Epithelial cell of esophagus (primary cell): ENCODE data around the gene SLC8A1.

ENCODE experiments used
- DNase-seq: peaks from one replicate; pipeline ENCODE4 v3.0.0; 2010; ENCODE audit warnings: low read depth
- H3K4me3 ChIP-seq: 2 replicates; pipeline ENCODE4 v1.5.1; 2011; ENCODE audit warnings: mild to moderate bottlenecking, low read length, control low read depth
- TF ChIP-seq, protein P1 (sequence below): IDR thresholded peaks from 2 replicates; pipeline ENCODE4 v1.5.1; 2011; ENCODE audit warnings: low read depth, mild to moderate bottlenecking, low read length, control low read depth, inconsistent platforms; ENCODE audit not compliant: insufficient read depth; ENCODE audit errors: missing control alignments

SLC8A1 gene

DNA sequence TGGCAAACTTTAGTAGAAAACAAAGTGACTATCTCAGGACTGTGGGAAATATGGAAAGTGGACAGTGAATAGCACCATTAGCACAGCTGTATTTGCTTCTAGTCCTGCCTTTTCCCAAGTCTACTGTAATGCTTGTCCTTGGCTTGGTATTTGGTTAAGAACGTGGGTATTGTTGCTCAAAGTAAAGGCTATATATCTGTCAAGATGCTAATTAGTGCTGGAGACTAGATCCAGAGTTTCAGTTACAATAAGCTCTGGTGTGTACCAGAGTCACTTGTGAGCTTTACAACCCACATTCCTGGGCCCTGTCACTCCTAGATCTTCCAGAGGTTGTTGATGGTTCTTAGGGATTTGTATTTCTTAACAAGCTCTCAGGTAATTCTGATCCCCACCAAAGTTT is 313.6 kb downstream of the SLC8A1 start:
- TF ChIP-seq, protein P1, sequence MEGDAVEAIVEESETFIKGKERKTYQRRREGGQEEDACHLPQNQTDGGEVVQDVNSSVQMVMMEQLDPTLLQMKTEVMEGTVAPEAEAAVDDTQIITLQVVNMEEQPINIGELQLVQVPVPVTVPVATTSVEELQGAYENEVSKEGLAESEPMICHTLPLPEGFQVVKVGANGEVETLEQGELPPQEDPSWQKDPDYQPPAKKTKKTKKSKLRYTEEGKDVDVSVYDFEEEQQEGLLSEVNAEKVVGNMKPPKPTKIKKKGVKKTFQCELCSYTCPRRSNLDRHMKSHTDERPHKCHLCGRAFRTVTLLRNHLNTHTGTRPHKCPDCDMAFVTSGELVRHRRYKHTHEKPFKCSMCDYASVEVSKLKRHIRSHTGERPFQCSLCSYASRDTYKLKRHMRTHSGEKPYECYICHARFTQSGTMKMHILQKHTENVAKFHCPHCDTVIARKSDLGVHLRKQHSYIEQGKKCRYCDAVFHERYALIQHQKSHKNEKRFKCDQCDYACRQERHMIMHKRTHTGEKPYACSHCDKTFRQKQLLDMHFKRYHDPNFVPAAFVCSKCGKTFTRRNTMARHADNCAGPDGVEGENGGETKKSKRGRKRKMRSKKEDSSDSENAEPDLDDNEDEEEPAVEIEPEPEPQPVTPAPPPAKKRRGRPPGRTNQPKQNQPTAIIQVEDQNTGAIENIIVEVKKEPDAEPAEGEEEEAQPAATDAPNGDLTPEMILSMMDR: no peak
- no peak for DNase-seq
- no peak overlapping the region for H3K4me3 ChIP-seq

DNA sequence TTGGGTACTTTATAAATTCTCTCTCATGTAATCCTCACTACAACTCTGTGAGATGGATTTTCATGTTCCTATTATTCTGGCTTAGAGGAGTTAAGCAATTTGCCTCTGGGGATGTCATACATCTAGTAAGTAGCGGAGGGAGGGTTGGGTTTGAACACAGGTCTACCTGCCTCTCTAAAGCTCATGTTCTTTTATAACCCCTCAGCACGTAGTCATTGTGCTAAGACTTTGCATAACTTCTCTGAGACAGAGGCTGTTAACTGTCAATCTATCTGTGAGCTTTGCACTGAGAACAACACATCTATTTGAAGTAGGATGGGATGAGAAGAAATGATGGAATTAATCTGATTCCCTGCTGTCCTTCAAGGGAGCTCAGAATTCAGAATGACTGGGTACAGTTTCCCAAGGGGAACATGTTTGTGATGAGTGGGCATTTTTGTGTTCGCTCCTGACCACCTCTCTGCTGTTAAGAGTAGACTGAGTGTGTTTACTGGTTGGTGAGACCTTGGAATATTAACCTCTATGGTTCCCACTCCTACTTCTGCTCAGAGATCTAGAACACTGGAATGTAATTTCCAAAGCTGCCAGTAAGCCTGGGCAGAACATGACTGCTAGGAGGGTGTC is 320.7 kb downstream of the SLC8A1 start:
- no peak for DNase-seq
- no peak overlapping the region for H3K4me3 ChIP-seq
- TF ChIP-seq, protein P1: no peak

DNA sequence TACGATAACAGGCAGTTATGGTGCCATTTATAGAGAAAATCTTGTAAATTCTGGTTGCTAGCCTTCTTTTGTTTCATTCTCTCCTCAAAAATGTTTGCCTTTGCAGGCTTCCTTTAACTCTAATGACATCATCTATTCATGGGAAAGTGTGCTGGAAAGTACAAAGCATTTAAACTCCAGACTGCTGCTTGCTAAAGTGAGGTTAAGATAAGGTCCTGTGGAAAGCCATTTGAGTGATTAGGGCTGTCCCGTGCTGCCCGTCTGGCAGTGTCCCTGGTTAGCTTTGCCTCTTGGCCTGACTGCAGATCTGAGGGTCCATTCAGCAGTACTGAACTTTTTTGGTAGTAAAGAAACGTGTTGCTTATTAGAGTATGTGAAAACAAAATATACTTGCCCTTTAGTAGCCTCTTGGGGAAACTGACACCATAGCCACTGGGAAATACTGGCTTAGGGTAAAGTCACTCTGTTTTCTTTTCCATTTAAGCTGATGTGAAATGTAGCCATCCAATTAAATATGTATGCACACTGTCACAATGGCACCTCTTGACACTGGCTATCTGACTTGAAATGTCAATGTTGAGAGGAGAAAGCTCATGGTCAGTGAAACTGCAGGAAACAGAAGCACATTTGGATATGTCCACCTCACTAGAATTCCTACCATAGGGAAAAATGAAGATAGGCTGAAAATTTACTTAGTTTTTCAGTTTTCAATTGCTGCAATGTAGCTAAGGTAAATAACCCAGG is 321.5 kb downstream of the SLC8A1 start:
- TF ChIP-seq, protein P1: no peak
- DNase-seq: no peak
- no peak overlapping the region for H3K4me3 ChIP-seq

DNA sequence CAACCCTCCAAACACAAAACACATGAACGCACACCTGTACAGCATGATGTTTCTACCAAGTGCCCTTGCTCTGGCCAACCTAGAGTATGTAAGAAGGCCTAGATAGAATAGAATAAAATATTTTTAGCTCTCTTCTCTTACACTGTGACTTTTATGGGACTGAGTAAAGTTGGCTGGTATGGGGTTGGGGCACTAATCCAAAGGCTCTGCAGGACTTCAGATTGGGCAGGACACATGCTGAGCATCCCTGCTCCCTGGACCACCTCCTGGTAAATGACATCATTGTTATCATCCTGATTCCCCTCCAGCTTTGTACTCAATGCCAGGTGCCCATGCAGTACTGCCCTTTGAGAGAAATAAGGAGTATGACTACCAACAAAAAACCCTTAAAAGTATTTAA is 322.2 kb downstream of the SLC8A1 start:
- TF ChIP-seq, protein P1: no peak
- no peak overlapping the region for H3K4me3 ChIP-seq
- DNase-seq: no peak

DNA sequence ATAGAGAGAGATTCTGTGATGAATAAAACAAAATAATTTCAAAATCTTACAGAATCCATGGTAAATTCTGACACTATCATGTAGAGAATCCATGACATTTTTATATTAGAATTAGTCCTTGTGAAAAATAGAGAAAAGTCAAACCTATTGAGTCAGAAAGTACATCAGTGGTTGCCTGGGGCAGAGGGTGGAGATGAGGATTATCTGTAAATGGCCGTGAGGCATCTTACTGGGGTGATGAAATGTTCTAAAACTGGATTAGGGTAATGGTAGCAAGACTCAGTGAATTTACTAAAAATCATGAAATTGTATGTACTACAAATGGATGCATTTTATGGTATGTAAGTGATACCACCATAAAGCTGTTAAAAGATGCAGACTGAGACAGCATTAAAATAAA is 323.1 kb downstream of the SLC8A1 start:
- no peak overlapping the region for H3K4me3 ChIP-seq
- TF ChIP-seq, protein P1: no peak
- peak; percentile 5 for DNase-seq

DNA sequence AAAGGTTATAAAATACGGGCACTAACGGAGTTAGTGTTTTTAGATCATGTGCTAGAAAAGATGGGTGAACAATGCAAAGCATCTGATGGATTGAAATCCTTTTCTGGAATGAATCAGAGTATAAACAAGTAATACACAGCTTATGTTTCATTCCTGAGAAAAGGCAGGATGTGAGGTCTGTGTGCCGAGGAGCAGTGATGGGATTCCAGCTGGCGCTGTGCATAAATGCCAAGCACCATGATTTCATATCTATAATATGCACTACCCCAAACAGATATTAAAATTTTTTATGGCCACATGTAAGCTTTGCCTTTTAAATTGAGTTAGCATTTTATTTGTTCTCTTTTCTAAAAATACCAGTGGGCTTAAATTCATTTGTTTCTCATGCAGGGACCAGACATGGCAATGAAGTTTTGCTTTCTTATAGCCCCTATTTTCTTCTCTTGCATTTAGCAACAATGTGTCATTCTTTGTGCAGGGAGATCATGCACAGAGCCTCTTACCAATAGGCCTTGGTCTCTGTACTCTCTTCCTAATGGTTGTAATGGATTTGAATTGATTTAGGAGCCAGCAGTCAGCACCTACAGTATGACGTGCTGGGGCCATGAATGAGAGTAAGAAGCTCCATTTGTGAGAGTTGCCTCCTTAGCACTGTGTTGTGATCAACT is 323.9 kb downstream of the SLC8A1 start:
- DNase-seq: no peak
- TF ChIP-seq, protein P1: no peak
- H3K4me3 ChIP-seq: no peak overlapping the region

DNA sequence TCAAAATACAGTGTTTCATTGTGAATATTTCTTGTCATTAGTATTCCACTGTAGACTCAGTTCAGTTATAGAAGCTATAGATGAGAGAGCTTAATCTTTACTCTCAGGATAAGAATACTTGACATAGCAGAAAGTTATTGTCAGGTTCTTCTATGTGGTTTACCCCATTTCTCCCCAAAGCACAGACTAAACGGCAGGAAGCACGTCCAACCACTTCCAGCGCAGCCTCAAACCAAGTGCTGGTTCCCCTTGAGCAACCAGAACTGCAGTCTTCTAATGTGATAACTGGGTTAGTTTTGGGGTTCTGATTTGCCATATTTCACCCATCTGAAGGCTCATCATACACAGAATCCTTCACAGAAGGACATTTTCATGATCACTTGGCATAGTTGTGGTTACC is 324.7 kb downstream of the SLC8A1 start:
- no peak overlapping the region for H3K4me3 ChIP-seq
- TF ChIP-seq, protein P1: no peak
- no peak for DNase-seq
